GM21381 (cell line): ENCODE results near the gene RTL5.

Experiments used
- ATAC-seq: cut with Tn5 transposase; IDR thresholded peaks from one replicate; pipeline ENCODE4 v1.9.1; 2021; ENCODE audit warnings: mild to moderate bottlenecking, moderate library complexity; ENCODE audit not compliant: unreplicated experiment

Gene RTL5

GRCh38 chrX:72130156-72130761 is 1.5 kb downstream of the RTL5 start:
- ATAC-seq = no peak

DNA sequence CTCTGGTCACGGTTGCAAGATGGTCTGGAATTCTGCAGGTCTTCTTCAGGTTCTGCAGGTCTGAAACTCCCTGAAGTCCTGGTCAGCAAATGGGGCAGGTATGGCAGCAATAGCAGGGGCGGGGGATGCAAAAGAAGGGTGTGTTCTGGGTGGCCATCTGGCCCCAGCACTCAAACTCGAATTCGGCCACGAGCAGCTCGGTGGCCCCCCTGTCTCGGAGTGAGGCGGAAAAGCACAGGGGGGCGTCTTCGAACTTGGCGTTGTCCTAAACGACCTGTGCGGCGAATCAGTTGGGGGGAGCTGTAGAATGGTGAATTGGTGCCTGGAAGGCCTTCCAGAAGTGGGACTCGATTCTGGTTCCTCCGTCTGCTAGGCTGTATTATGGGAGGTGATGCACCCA is 2.1 kb downstream of the RTL5 start:
- ATAC-seq = no peak

DNA sequence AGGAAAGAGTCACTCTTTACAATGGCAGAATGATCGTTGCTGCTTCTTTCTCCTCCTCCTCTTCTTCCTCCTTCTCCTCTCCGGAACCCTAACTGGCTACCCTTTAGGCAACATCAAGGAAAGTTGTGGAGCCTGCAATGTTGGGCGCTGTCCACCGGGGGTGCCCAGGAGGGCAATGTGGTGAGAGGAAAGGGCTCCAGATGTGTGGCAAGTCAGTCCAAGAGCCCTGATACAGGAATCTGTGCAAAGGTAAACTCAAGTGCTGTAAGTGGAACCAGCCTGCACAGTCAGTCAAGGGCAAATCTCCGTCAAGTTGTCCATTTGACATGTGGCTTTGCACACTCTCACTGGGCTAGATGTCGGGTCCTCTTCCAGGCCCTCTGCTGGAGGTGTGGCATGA is 2.8 kb downstream of the RTL5 start:
- ATAC-seq = no peak

DNA sequence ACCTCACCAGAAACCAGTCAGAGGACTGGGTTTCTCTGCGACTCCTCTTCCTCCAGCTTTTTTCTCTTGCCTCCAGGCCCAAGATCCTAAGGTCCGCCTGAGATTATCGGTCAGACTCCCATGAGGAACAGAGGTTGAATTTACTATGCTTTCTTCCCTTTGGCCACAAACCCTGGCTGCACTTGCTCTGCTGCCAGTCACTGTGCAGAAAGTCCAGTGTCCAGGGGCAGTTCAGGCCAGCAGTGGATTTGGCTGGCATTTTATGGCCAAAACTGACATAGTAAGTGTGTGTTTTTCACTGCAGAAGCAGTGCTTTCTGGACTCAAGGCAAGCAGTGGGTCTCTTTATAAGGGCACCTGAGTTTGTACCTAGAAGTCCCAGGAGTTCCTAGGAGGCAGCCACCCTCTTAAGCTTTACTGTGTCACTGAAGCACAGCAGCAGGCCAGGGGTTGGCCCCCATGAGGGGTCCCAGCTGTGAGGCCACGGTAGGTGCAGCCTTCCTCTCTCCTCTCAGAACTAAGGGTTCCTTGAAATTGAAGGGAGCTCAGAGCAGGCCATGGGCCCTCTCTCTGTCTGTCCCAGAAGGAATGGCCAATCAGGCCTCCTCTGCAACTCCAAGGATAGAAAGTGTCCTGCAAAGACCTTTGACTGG is 3.4 kb downstream of the RTL5 start:
- no peak for ATAC-seq

DNA sequence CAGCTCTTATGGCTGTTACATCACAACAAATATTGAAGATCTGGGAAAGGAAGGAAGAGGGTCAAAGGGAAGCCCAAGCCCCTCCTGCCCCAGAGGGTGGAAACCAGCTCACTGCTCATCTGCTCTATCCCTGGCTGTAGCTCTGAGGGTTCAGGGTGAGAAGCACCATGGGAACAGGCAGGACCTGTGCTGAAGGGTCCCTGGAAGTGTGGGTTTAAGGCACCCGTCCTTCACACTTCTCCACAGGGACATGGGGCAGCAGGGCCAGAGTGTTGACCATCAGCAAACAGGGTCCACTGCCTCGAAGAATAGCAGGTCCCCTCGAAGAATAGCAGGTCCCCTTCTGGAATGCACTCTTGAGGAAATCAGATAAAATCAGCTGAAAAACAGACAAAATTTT is 4.4 kb downstream of the RTL5 start:
- ATAC-seq = no peak

- ATAC-seq = peak; percentile 61
These were observed 5.1 kb downstream of the RTL5 start for GRCh38 chrX:72126539-72127140.

DNA sequence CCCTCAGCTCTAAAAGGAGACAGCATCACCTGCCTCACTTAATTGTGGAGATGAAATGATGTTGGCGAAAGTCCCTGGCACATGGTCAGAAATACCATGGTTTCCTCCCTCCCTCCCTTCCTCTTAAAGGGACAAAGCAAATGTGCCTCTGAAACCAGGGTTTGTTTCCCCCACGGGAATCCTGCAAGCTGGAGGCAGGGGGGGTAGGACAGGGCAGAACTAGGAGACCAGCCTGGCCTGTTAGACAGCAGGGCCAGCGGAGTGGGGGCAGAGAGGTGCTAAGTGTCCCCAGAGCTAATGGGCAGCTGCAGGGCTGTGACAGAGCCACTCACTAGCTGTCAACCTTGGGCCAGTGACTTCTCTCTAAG is 5.7 kb downstream of the RTL5 start:
- no peak for ATAC-seq

- no peak for ATAC-seq
These were observed 6.2 kb downstream of the RTL5 start for GRCh38 chrX:72125331-72126047.

GRCh38 chrX:72124540-72125201 is 7.0 kb downstream of the RTL5 start:
- no peak for ATAC-seq

DNA sequence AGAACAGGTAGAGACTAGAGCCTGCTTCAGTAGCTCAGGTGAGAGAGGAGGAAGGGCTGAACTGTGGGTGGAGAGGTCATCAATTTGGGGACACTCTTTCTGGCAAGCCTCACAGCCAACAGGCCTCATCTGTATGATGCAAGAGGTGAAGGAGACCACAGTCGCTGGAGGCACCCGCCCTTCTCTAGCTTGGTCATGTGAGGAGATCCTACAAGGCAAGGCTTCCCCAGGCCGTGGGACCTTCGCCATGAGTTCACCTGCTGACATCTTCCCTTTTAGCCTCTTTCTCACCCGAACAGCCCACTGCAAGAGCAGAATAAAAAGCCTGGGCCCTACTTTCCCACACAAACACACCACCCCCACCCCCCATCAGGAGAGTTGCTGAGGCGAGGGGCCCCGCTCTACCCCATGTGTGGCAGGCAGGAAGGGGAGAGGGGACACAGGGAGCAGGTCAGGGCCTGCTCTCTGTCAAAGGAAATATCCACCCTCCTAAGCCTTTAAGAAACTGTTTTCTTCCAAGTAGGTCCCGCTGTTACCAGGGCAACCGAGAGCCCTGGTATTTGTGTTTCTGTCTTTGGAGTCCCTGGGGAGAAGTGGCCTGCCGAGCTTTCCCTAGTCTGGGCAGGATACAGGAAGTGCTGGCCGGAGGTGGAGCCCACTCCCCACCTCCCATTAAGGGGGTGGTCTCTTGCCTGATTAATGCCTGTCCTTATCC is 8.1 kb downstream of the RTL5 start:
- no peak for ATAC-seq

DNA sequence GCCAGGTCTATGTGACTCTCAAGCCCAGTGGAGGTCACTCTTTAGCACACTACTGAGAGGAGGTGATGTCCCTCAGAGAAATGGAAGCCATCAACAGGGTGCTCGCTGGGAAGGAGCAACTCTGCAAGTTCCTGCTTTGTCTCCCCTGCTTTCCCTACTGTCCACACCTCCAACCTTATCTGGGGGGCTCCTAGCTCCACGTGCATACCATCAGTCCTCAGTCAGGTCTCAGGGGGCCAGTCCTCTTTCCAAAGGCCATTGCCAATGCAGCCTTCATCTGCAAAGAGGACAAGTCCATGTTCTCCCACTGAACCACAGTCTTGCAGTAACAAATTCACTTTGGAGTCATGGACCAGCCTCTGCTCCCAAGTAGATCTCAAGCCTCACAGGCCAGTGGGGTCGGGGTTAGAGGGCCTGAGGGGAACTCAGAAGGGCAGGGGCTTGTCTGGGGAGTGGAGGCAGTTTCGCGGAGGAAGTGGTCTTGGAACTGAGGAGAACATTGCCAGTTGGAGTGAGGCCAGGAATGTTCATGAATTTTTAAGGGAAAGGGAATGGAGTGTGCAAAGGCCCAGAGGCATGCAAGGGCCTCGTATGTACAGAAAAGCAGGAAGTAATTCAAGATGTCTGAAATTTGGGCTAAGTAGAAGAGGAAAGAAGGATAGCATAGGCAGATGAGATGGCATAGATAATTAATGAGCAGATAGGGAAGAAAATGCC is 8.9 kb downstream of the RTL5 start:
- ATAC-seq = no peak

DNA sequence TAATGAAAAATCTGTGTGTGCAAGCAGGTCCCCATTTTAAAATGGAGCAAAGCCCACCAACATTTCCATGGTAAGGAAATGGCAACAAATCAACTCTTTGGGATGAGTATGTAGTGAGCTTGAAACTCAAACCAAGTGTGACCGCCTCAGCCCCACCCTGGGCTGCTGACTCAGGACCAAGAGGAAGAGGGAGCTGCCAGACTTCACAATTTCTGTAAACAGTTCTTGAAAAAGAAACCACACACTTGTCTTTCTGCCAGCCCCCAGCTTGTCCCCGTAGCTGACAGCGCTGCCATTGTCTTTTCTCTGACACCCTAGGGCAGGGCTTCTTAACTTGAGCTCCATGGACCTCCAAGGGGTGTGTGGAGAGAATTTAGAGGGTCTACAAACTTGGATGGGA is 10.3 kb downstream of the RTL5 start:
- peak; percentile 80 for ATAC-seq

- no peak for ATAC-seq
These were observed 10.9 kb downstream of the RTL5 start for GRCh38 chrX:72120837-72121236.

GRCh38 chrX:72117636-72118210 is 14.0 kb downstream of the RTL5 start:
- no peak for ATAC-seq

GRCh38 chrX:72115380-72115779 is 16.3 kb downstream of the RTL5 start:
- no peak for ATAC-seq

GRCh38 chrX:72114807-72115206 is 16.9 kb downstream of the RTL5 start:
- no peak for ATAC-seq

GRCh38 chrX:72114306-72114705 is 17.4 kb downstream of the RTL5 start:
- ATAC-seq = no peak

DNA sequence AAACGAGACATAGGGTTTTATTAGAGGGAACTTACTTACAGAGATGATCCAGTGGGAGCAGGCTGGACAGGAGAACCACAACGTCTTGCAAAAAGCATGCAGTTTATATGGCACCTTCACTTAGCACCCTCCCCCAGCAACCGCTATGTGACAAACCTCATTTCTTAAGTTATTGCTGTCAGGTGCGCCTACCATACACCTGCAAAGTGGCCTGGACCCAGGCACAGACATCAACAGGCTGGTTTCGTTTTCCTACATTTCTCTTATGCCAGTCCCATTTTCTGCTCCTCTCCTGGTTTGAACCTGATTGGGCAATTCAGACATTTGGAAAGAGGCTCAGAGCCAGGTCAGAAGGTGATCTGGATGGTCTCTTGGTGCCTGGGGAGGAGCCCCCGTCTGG is 18.3 kb downstream of the RTL5 start:
- ATAC-seq = no peak

GRCh38 chrX:72110876-72111708 is 20.6 kb downstream of the RTL5 start:
- no peak for ATAC-seq
